Stomach smooth muscle (tissue), 2 donors: ENCODE measurements around the gene KAZN.

Source experiments
- H3K27ac ChIP-seq: one replicate; pipeline ENCODE4 v1.7.0; 2013; ENCODE audit warnings: mild to moderate bottlenecking, low read length, inconsistent platforms
- H3K27me3 ChIP-seq, 2 donors: one replicate each; pipeline ENCODE4 v1.7.0; 2013; ENCODE audit warnings: low read length in 2 of 2; ENCODE audit not compliant: insufficient read depth in 2 of 2, control insufficient read depth in 1 of 2
- H3K36me3 ChIP-seq, 2 donors: one replicate each; pipeline ENCODE4 v1.7.0; 2013; ENCODE audit warnings: low read length in 2 of 2; ENCODE audit not compliant: control insufficient read depth in 2 of 2, insufficient read depth in 2 of 2
- H3K4me1 ChIP-seq: one replicate; pipeline ENCODE4 v1.7.0; 2013; ENCODE audit warnings: low read length; ENCODE audit not compliant: control insufficient read depth, insufficient read depth
- H3K4me3 ChIP-seq, 2 donors: one replicate each; pipeline ENCODE4 v1.7.0; 2013; ENCODE audit warnings: low read length in 2 of 2
- H3K9ac ChIP-seq, 2 donors: one replicate each; pipeline ENCODE4 v1.7.0; 2013; ENCODE audit warnings: low read length in 2 of 2, mild to moderate bottlenecking in 1 of 2
- H3K9me3 ChIP-seq, 2 donors: one replicate each; pipeline ENCODE4 v1.7.0; 2013; ENCODE audit warnings: low read length in 2 of 2; ENCODE audit not compliant: control insufficient read depth in 2 of 2
- donor health status: healthy.
- donor health status: Pancreatic carcinoma.

The KAZN gene

DNA sequence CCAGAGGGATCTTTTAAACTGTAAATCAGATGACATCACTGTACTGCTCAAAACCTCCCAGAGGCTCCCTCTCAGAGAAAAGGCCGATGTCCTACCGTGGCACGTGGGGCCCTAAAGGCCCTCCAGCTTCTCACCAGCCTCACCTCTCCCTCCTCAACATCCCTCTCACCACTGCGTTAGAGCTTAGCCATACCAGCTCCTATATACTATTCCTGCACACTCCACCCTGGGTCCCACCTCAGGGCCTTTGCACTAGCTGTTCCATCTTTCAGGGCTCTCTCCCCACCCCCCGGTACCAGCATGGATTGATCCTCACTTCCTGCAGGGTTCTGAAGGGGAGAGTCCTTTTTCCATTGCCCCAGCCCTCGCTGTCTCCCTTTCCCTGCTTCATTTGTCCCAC is 111.8 kb downstream of the KAZN start:
- H3K4me1 ChIP-seq: no peaks in the 10 kb centered on the region
- no peak overlapping the region for H3K27ac ChIP-seq
- no peak overlapping the region for H3K9ac ChIP-seq
- no peaks in the 10 kb centered on the region for H3K9me3 ChIP-seq
- H3K27me3 ChIP-seq: no peaks in the 10 kb centered on the region
- no peak overlapping the region for H3K4me3 ChIP-seq
- H3K36me3 ChIP-seq: no peaks in the 10 kb centered on the region

GRCh38 chr1:14712136-14712535 is 113.7 kb downstream of the KAZN start:
- no peaks in the 10 kb centered on the region for H3K27me3 ChIP-seq
- H3K9ac ChIP-seq: no peak overlapping the region
- H3K4me1 ChIP-seq: no peaks in the 10 kb centered on the region
- H3K9me3 ChIP-seq: no peaks in the 10 kb centered on the region
- no peak overlapping the region for H3K27ac ChIP-seq
- H3K36me3 ChIP-seq: no peaks in the 10 kb centered on the region
- H3K4me3 ChIP-seq: no peak overlapping the region

- Histone ChIP-seq H3K36me3 (no peaks in the 10 kb centered on the region), H3K4me1 (no peaks in the 10 kb centered on the region), H3K4me3 (no peak overlapping the region), H3K27me3 (no peaks in the 10 kb centered on the region), H3K9me3 (no peaks in the 10 kb centered on the region), H3K9ac (no peak overlapping the region), H3K27ac (no peak overlapping the region)
Measured at GRCh38 chr1:14713077-14713476, 114.6 kb downstream of the KAZN start.

DNA sequence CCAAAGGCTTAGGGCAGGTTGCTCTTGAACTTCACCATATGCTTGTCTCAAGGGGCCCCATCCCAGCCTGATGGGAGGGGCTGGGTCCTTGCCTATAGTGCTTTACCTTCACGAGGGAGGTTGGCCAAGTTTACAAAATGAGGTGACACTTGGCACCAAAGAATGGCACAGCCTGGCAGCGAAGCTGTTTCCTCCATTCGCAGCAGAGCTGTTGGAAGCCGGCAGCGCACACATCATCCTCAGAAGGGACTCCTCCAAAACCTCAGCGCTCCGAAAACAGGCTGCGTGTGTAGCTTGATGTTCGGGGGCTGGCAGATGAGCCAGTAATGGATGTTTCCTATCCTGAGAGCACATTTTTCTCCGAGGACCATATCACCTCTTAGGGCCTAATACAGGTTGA is 116.8 kb downstream of the KAZN start:
- no peak overlapping the region for H3K27ac ChIP-seq
- H3K9ac ChIP-seq: no peak overlapping the region
- H3K4me3 ChIP-seq: no peak overlapping the region
- no peaks in the 10 kb centered on the region for H3K27me3 ChIP-seq
- peaks cover 0 to 3% of the 10 kb centered on the region in 2 donors for H3K9me3 ChIP-seq
- no peaks in the 10 kb centered on the region for H3K36me3 ChIP-seq
- no peaks in the 10 kb centered on the region for H3K4me1 ChIP-seq

DNA sequence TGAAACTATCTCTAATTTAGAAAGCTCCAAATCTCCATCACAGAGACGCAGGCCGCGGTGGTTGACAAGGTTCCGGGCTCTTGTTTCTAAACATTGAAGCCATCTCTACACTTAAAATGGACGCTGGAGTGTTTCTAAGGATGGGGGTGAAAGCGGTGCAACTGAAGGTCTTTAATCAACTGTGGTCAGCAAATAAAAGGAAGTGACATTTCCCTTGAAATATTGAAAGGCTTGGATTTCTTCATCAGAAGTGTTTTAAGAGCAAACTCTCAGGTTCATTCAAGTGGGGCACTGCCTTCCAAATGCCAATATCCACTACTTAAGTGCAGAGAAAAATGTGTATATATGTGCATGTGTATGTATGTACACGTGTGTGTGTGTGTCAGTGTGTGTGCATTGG is 117.3 kb downstream of the KAZN start:
- peaks cover 0 to 5% of the 10 kb centered on the region in 2 donors for H3K9me3 ChIP-seq
- no peak overlapping the region for H3K4me3 ChIP-seq
- no peaks in the 10 kb centered on the region for H3K4me1 ChIP-seq
- no peaks in the 10 kb centered on the region for H3K27me3 ChIP-seq
- H3K9ac ChIP-seq: no peak overlapping the region
- no peak overlapping the region for H3K27ac ChIP-seq
- no peaks in the 10 kb centered on the region for H3K36me3 ChIP-seq

- no peak overlapping the region for H3K27ac ChIP-seq
- H3K27me3 ChIP-seq: no peaks in the 10 kb centered on the region
- H3K4me1 ChIP-seq: no peaks in the 10 kb centered on the region
Measured at GRCh38 chr1:14716474-14716873, 118.0 kb downstream of the KAZN start.

GRCh38 chr1:14718476-14718875 is 120.0 kb downstream of the KAZN start:
- Histone ChIP-seq H3K36me3 (no peaks in the 10 kb centered on the region), H3K27me3 (no peaks in the 10 kb centered on the region), H3K27ac (no peak overlapping the region), H3K4me3 (no peak overlapping the region), H3K9ac (no peak overlapping the region), H3K9me3 (peaks cover 0 to 6% of the 10 kb centered on the region in 2 donors), H3K4me1 (no peaks in the 10 kb centered on the region)

More at GRCh38 chr1:14716474-14716873, 118.0 kb downstream of the KAZN start:
- no peak overlapping the region for H3K9ac ChIP-seq
- H3K9me3 ChIP-seq: peaks cover 0 to 6% of the 10 kb centered on the region in 2 donors
- H3K4me3 ChIP-seq: no peak overlapping the region
- no peaks in the 10 kb centered on the region for H3K36me3 ChIP-seq

DNA sequence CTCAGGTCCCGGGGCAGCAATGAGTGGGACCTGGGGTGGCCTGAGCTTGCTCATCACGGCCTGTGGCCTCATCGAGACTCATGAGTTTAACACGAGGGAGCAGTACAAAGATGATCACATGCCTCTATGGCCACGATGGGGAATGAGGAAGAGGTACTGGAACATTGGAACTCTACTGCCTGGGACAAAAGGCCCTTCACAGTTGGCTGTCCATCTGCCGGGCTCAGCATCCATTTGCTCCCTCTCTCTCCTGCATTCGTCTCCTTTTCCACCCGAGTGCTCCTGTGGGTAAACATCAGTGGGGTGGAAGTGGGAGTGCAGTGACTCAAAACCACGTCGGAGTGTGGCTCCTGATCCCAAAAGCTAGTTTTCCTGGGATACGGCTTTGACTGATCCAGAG is 124.9 kb downstream of the KAZN start:
- Histone ChIP-seq H3K27ac (no peak overlapping the region), H3K27me3 (peaks cover 0 to 5% of the 10 kb centered on the region in 2 donors), H3K36me3 (no peaks in the 10 kb centered on the region), H3K4me1 (no peaks in the 10 kb centered on the region), H3K9ac (no peak overlapping the region), H3K9me3 (peaks cover 0 to 6% of the 10 kb centered on the region in 2 donors), H3K4me3 (no peak overlapping the region)

- H3K4me1 ChIP-seq: no peaks in the 10 kb centered on the region
- H3K9ac ChIP-seq: no peak overlapping the region
- H3K27me3 ChIP-seq: peaks cover 0 to 5% of the 10 kb centered on the region in 2 donors
- H3K27ac ChIP-seq: no peak overlapping the region
- H3K4me3 ChIP-seq: no peak overlapping the region
- H3K9me3 ChIP-seq: peaks cover 0 to 3% of the 10 kb centered on the region in 2 donors
- no peaks in the 10 kb centered on the region for H3K36me3 ChIP-seq
Measured at GRCh38 chr1:14724246-14724645, 125.8 kb downstream of the KAZN start.

GRCh38 chr1:14724678-14725077 is 126.2 kb downstream of the KAZN start:
- Histone ChIP-seq H3K9ac (no peak overlapping the region), H3K9me3 (peaks cover 0 to 3% of the 10 kb centered on the region in 2 donors), H3K4me1 (no peaks in the 10 kb centered on the region), H3K4me3 (no peak overlapping the region), H3K27ac (no peak overlapping the region), H3K27me3 (peaks cover 0 to 5% of the 10 kb centered on the region in 2 donors), H3K36me3 (no peaks in the 10 kb centered on the region)

GRCh38 chr1:14725238-14725637 is 126.8 kb downstream of the KAZN start:
- no peaks in the 10 kb centered on the region for H3K36me3 ChIP-seq
- peaks cover 0 to 3% of the 10 kb centered on the region in 2 donors for H3K9me3 ChIP-seq
- no peak overlapping the region for H3K9ac ChIP-seq
- H3K4me3 ChIP-seq: no peak overlapping the region
- peaks cover 0 to 5% of the 10 kb centered on the region in 2 donors for H3K27me3 ChIP-seq
- H3K27ac ChIP-seq: no peak overlapping the region
- no peaks in the 10 kb centered on the region for H3K4me1 ChIP-seq
